ENCODE data around the gene NIP7. TPM values are rescaled to one million over a fixed set of nuclear protein-coding genes. Genes with fewer than 3 reads are reported as not detected.
A peak's percentile ranks its signal among the peaks of the same experiment; 100 is the strongest.

Gene NIP7
- total and polyA plus RNA-seq, 2 of the 8 experiments (the other 6 are each of a cell fraction or from before 2014, with no cell fraction given): 14.5 to 52.2 TPM

- peak; percentile 94 for TF ChIP-seq GABPA (IDR thresholded peaks at IDR 0.05; ENCODE audit: borderline replicate concordance, insufficient read depth, low read length)
- peak; percentile 87; the same call in 1 of the 2 replicates for TF ChIP-seq POLR2AphosphoS5 (IDR thresholded peaks at IDR 0.05; ENCODE audit: low read depth, low read length)
- peak; percentile 14 for TF ChIP-seq NANOG (IDR thresholded peaks at IDR 0.05; ENCODE audit: insufficient read depth, low read depth, low read length, poor library complexity, severe bottlenecking)
- peak; percentile 77 for TF ChIP-seq KDM5A (IDR thresholded peaks at IDR 0.05; ENCODE audit: low read length)
- TF ChIP-seq SRF (IDR thresholded peaks at IDR 0.05; ENCODE audit: low read depth, low read length): no peak
- no peak for TF ChIP-seq EP300 (IDR thresholded peaks at IDR 0.05; ENCODE audit: borderline replicate concordance in 1 of 2, low read depth in 2 of 2, low read length in 2 of 2)
- no peak for TF ChIP-seq SUZ12 (IDR thresholded peaks at IDR 0.05; ENCODE audit: low read length)
- no peak for TF ChIP-seq BCL11A (IDR thresholded peaks at IDR 0.05; ENCODE audit: low read depth in 2 of 2, low read length in 2 of 2)
- no peak for TF ChIP-seq RAD21 (IDR thresholded peaks at IDR 0.05 in 1 of 2, conservative IDR thresholded peaks at IDR 0.05 in 1 of 2; ENCODE audit: low read depth in 2 of 2, low read length in 2 of 2)
- TF ChIP-seq USF2 (IDR thresholded peaks at IDR 0.05; ENCODE audit: low read length): no peak
- TF ChIP-seq CREB1 (IDR thresholded peaks at IDR 0.05): peak; percentile 89
- peak; percentile 16 to 24; a peak in 1 of 4 replicates for TF ChIP-seq HDAC2 (IDR thresholded peaks at IDR 0.05; ENCODE audit: borderline replicate concordance in 1 of 2, low read depth in 2 of 2, low read length in 2 of 2)
- no peak for TF ChIP-seq BACH1 (IDR thresholded peaks at IDR 0.05; ENCODE audit: low read length)
- peak; percentile 89 for TF ChIP-seq TBP (IDR thresholded peaks at IDR 0.05; ENCODE audit: low read depth, low read length)
- TF ChIP-seq SAP30 (IDR thresholded peaks at IDR 0.05; ENCODE audit: insufficient read depth, insufficient replicate concordance, low read length): no peak
- TF ChIP-seq ATF3 (IDR thresholded peaks at IDR 0.05; ENCODE audit: insufficient read depth, low read depth, low read length): no peak
- TF ChIP-seq FOSL1 (IDR thresholded peaks at IDR 0.05; ENCODE audit: insufficient read depth, low read depth, low read length): no peak
- TF ChIP-seq RXRA (IDR thresholded peaks at IDR 0.05; ENCODE audit: insufficient read depth, low read depth, low read length): no peak
- TF ChIP-seq SIN3A (conservative IDR thresholded peaks at IDR 0.05 in 1 of 2, IDR thresholded peaks at IDR 0.05 in 1 of 2; ENCODE audit: low read depth in 1 of 2, low read length in 2 of 2): peak; percentile 59 to 91; a peak in 2 of 4 replicates
Measured at GRCh38 chr16:69339289-69340094, at the start of gene NIP7, which contains the start of gene COG8 (continued).
